Stimulated activated naive CD4-positive, alpha-beta T cell (primary cell): ENCODE data around the gene EPOP.
A peak's percentile ranks its signal among the peaks of the same experiment; 100 is the strongest.

Experiments
- DNase-seq, 6 experiments: peaks; one replicate each; lab custom pipeline; 2025; lab: John Stamatoyannopoulos, UW

EPOP gene

DNA sequence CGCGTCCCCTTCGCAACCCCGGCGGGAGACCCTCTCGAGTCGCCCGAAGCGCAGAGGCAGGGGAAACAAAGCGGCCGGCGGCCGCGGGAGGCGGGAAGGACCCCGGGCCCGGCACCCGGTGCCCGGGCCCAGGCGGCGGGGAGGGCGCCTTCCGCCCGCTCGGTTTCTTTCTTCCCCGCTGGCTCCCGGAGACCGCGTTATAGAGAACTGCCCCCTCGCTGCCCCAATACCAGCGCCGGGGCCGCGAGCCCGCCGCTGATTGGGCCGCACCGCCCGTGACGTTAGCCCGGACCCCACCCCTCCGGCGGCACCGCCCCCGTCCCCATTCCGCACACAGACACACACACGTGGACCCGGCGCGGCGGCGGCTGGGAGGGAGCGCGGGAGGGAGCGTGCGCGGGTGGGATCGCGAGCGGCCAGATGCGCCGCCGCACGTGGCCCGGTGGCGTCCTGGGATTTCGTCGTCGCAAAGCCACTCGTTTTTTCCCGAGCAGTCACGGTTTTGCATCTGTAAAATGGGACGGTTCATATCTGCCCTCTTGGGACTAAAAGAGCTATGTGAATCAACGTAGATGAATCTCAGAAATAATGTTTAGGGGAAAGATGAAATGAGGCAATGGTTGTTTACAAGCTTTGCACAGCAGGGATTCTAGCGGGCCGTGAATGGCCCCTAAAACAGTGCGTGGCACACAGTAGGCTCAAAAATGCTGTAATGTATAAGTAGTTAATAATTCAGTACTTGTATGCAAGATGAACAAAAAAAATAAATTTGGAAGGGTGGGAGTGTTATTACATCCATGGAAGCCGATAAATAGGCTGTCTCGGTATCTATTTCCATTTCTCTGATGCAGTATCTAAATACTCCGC lies at the start of gene EPOP:
Gene EPOP (minus strand): TSS at position 209 of the 867 bp plus-strand sequence. CDS start 462 bp downstream, outside the sequence.
- peak; percentile 44 to 77 (median 69) for DNase-seq

DNA sequence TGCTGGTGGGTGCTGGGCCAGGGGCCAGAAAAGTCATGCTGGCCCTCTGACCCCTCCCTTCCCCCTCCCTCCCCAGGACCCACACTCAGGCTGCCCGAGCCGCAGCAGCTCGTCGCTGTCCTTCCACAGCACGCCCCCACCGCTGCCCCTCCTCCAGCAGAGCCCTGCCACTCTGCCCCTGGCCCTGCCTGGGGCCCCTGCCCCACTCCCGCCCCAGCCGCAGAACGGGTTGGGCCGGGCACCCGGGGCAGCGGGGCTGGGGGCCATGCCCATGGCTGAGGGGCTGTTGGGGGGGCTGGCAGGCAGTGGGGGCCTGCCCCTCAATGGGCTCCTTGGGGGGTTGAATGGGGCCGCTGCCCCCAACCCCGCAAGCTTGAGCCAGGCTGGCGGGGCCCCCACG lies 47.0 kb upstream of the EPOP start:
- no peak for DNase-seq

- DNase-seq, result no peak
These were observed 46.2 kb upstream of the EPOP start for GRCh38 chr17:38720941-38721340.

DNA sequence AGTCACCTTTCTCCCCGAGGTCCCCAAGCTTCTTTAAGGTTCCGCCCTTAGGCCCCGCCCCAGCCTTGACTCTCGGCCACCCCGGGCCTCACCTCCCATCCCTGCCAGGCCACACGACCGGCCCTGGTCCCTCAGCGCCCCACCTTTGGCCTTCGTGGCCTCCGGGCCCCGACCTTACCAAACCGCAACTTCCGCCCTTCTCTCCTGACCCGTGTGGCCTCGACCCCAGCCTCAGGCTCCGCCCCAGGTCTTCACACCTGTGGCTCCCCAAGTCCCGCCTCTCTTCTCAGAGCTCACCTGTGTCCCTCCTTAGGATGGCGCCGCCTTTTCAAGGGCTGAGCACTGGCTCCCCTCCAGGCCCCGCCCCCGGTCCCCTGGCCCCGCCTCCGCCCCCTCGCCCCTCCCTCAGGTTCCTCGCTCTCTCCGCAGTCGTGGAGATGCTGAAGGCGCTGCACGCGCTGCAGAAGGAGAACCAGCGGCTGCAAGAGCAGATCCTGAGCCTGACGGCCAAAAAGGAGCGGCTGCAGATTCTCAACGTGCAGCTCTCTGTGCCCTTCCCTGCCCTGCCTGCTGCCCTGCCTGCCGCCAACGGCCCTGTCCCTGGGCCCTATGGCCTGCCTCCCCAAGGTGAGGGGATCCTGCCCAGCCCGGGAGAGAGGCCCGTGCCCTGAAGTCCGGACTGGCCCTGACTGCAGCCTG lies 45.3 kb upstream of the EPOP start:
- DNase-seq, result peak in 2 of 6 experiments; percentile 6 to 25

GRCh38 chr17:38719289-38719942 lies 44.7 kb upstream of the EPOP start:
- DNase-seq, result no peak

- DNase-seq, result no peak
These were observed 42.5 kb upstream of the EPOP start for GRCh38 chr17:38717139-38717745.

DNA sequence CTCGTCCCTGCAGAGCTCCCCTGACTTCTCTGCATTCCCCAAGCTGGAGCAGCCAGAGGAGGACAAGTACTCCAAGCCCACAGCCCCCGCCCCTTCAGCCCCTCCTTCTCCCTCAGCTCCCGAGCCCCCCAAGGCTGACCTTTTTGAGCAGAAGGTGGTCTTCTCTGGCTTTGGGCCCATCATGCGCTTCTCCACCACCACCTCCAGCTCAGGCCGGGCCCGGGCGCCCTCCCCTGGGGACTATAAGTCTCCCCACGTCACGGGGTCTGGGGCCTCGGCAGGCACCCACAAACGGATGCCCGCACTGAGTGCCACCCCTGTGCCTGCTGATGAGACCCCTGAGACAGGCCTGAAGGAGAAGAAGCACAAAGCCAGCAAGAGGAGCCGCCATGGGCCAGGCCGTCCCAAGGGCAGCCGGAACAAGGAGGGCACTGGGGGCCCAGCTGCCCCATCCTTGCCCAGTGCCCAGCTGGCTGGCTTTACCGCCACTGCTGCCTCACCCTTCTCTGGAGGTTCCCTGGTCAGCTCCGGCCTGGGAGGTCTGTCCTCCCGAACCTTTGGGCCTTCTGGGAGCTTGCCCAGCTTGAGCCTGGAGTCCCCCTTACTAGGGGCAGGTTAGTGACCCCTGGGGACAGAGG lies 41.7 kb upstream of the EPOP start:
- no peak for DNase-seq

DNA sequence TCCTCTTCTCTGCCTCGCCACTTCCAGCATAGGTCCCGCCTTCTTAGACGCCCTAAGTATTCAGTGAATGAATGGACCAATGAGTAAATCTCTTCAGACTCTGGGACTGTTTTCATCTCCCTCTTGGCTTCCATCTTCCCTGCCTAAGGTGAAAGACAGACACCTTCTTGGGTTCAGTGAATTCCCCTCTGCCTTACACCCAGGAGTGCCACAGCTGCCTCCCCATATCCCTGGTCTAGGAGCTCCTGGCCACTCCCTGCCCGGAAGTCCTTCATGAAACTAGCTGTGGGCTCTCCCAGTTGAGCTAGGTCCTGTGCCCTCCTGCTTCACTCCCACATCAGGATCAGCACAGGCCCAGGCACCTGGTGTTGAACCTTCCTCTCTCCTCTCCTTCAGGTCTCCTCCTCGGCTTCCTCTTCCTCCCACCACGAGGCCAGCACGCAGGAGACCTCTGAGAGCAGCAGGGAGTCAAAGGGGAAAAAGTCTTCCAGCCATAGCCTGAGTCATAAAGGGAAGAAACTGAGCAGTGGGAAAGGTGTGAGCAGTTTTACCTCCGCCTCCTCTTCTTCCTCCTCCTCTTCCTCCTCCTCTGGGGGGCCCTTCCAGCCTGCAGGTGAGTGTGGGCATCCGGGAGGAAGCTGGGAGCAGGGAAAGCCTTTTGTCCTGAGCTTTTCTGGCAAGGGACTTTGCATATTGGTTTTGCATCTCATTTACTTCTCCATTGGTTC lies 40.6 kb upstream of the EPOP start:
- DNase-seq, result no peak

DNA sequence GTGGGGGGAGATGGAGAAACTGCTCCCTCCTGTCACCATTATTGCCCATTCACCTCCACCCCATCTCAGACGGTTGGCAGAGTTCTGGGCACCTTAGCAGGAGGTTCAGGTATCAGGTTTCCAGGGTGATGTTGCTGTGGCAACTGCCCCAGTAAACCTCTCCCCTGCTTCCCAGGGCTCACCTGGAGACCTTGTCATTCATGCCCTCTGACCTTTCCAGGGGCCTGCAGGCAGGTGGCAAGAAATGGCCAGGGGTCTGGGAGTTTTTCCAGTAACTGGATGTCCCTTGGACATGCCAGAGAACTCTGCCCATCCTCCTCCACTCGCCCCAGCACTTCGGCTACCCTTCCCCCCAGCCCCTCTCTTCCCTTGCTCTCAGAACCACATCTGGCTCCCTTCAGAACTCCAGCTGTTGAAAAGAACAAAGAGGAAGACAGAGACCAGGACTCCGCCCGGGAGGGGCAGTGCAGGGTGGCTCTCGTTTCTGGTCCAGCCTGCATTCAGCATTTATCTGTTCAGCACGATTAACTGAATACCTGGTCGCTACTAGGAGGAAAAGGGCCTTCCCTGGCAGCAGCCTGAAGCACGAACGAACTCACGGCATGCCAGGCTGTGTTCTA lies 38.8 kb upstream of the EPOP start:
- no peak for DNase-seq

- no peak for DNase-seq
These were observed 37.8 kb upstream of the EPOP start for GRCh38 chr17:38712593-38712992.

DNA sequence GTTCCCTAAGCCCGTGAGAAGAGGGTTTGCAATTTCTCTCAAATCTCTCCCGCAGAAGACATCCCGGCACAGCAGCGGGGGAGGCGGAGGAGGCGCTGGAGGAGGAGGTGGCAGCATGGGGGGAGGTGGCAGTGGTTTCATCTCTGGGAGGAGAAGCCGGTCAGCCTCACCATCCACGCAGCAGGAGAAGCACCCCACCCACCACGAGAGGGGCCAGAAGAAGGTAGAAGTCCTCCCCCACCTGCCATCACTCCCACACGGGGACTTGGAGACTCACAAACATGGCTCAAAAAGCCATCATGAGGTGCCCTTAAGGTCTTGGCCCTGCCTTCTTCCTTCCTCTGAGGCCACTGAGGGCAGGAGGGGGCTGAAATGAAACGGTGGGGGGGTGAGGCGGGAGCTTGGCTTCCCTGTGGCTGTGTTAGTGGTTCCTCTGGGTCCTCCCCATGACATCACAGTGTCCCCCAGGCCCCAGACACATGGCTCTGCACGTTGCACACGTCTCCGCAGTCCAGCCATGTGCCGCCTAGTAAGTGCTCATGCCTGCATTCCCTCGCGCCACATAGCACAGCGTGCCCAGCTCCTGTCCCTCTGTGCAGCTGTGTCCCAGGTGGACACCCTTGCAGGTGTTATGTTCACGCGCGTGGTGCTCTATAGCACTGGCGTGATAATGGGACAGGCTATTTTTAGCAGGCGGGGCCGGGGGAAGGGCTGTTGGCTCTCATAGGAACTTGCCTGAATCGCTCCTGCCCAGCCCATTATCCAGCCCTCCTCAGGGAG lies 37.2 kb upstream of the EPOP start:
- DNase-seq, result no peak

DNA sequence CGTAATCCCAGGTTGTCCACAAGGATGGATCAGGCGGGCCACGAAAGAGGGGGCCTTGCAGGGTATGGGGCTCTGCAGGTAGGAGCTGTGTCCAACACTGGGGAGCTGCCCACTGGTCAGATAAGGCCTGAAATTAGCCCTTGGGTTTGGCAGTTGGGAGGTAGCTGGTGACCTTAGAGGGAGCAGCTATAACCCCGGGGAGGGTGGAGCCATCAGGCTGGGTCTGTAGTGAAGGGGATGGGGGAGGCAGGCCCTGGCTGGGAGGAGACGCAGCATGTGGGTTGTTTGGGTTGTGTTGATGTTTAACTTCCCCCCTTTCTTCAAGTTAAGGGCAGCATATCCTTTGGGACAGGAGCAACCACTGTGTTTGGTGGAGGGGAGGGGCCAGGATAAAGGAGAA lies 36.2 kb upstream of the EPOP start:
- DNase-seq, result no peak

GRCh38 chr17:38710604-38710962 lies 35.8 kb upstream of the EPOP start:
- DNase-seq, result no peak

GRCh38 chr17:38709864-38710603 lies 35.3 kb upstream of the EPOP start:
- DNase-seq, result no peak

- no peak for DNase-seq
These were observed 34.5 kb upstream of the EPOP start for GRCh38 chr17:38709104-38709820.

GRCh38 chr17:38707678-38708351 lies 33.1 kb upstream of the EPOP start:
- no peak for DNase-seq

DNA sequence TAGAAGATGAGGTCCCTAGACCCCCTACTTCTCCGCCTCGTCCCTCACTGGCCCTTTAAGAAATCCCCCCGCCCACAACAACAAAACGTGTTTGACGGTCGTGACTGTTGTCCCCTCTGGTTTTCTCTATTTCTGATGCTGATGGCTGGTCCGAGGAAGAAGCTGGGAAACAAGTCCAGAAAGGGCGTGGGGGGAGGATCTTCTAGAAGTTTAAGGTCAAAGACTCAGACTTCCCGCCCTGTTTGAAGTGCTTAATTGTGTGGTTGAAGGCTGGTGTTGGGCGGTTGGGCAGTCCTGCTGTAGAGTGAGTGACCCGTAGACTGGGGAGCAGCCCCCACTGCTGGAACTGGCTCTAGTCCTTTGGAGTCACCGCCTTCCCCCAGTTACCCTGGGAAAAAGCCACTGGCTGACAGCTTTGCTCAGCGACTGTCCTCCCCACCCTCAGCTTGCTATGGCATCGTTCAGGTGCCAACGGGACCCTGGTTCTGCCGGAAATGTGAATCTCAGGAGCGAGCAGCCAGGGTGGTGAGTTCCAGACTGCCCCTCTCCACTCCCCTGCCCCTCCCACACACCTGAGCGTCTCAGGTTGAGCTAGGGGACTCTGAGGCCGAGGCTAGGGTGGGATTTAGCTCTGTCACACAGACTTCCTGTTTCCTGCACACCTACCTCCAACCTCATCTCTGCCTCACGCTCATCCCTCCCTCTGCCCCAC lies 31.9 kb upstream of the EPOP start:
- peak in 4 of 6 experiments; percentile 20 to 43 (median 24) for DNase-seq
